SK-N-SH treated with all-trans-retinoic acid at 6 μM for 48 hours (cell line): ENCODE data around the gene GRIA4.

Experiments
- ATAC-seq: fragments of 200-7000 bp; cut with Tn5 transposase; 3 replicates; pipeline ENCODE4 v1.9.1; 2020; ENCODE audit warnings: mild to moderate bottlenecking, moderate library complexity
- BACH2 ChIP-seq: fragments of 250-450 bp; sonication (Bioruptor Pico); IDR thresholded peaks from 2 replicates; pipeline ENCODE4 v1.9.0; 2021; ENCODE audit warnings: mild to moderate bottlenecking, borderline replicate concordance
- CREB5 ChIP-seq: fragments of 250-450 bp; sonication (Bioruptor Pico); IDR thresholded peaks from 2 replicates; pipeline ENCODE4 v1.5.1; 2020; ENCODE audit warnings: low read depth, mild to moderate bottlenecking, moderate library complexity
- CSDC2 ChIP-seq: fragments of 250-450 bp; sonication (Bioruptor Pico); IDR thresholded peaks from 2 replicates; pipeline ENCODE4 v1.5.0; 2020; ENCODE audit warnings: mild to moderate bottlenecking, moderate library complexity
- CSRNP3 ChIP-seq: fragments of 250-450 bp; sonication (Bioruptor Pico); IDR thresholded peaks from 2 replicates; pipeline ENCODE4 v1.5.1; 2021; ENCODE audit warnings: mild to moderate bottlenecking, moderate library complexity
- GLIS3 ChIP-seq: fragments of 250-450 bp; sonication (Bioruptor Pico); IDR thresholded peaks from 2 replicates; pipeline ENCODE4 v1.5.0; 2020; ENCODE audit warnings: mild to moderate bottlenecking, moderate library complexity
- ISL1 ChIP-seq: fragments of 250-450 bp; sonication (Bioruptor Pico); IDR thresholded peaks from 2 replicates; pipeline ENCODE4 v2.1.2; 2022; ENCODE audit warnings: mild to moderate bottlenecking, moderate library complexity
- OSR1 ChIP-seq: fragments of 250-450 bp; sonication (Bioruptor Pico); IDR thresholded peaks from 2 replicates; pipeline ENCODE4 v1.8.0; 2022; ENCODE audit warnings: moderate library complexity, mild to moderate bottlenecking, inconsistent platforms
- PPARA ChIP-seq: fragments of 250-450 bp; sonication (Bioruptor Pico); IDR thresholded peaks from 2 replicates; pipeline ENCODE4 v1.5.0; 2020; ENCODE audit warnings: mild to moderate bottlenecking, borderline replicate concordance
- RARB ChIP-seq: fragments of 250-450 bp; sonication (Bioruptor Pico); IDR thresholded peaks from 2 replicates; pipeline ENCODE4 v1.8.0; 2021; ENCODE audit warnings: mild to moderate bottlenecking, moderate library complexity
- SNAI2 ChIP-seq: fragments of 250-450 bp; sonication (Bioruptor Pico); IDR thresholded peaks from 2 replicates; pipeline ENCODE4 v1.5.0; 2020; ENCODE audit warnings: mild to moderate bottlenecking, moderate library complexity
- TCF4 ChIP-seq: fragments of 250-450 bp; sonication (Bioruptor Pico); IDR thresholded peaks from 2 replicates; pipeline ENCODE4 v1.8.0; 2021; ENCODE audit warnings: mild to moderate bottlenecking, moderate library complexity, borderline replicate concordance
- TOX ChIP-seq: fragments of 250-450 bp; sonication (Bioruptor Pico); IDR thresholded peaks from 2 replicates; pipeline ENCODE4 v1.8.0; 2021; ENCODE audit warnings: mild to moderate bottlenecking, moderate library complexity, borderline replicate concordance
- TSHZ2 ChIP-seq: fragments of 250-450 bp; sonication (Bioruptor Pico); IDR thresholded peaks from 2 replicates; pipeline ENCODE4 v1.5.0; 2020; ENCODE audit warnings: mild to moderate bottlenecking, moderate library complexity
- ZC3H10 ChIP-seq: fragments of 250-450 bp; sonication (Bioruptor Pico); IDR thresholded peaks from 2 replicates; pipeline ENCODE4 v1.5.1; 2021; ENCODE audit warnings: mild to moderate bottlenecking, moderate library complexity
- ZFP3 ChIP-seq: fragments of 250-450 bp; sonication (Bioruptor Pico); IDR thresholded peaks from 2 replicates; pipeline ENCODE4 v1.5.0; 2020; ENCODE audit warnings: mild to moderate bottlenecking, moderate library complexity
- ZFP30 ChIP-seq: fragments of 450-650 bp; formaldehyde crosslinking; IDR thresholded peaks from 2 replicates; pipeline ENCODE4 v1.5.0; 2022; ENCODE audit warnings: mild to moderate bottlenecking, moderate library complexity
- ZNF565 ChIP-seq: fragments of 450-650 bp; formaldehyde crosslinking; conservative IDR thresholded peaks from 2 replicates; pipeline ENCODE4 v1.5.0; 2020; ENCODE audit warnings: low read depth, mild to moderate bottlenecking, moderate library complexity
- ZNF70 ChIP-seq: fragments of 450-650 bp; formaldehyde crosslinking; IDR thresholded peaks from 2 replicates; pipeline ENCODE4 v1.5.0; 2020; ENCODE audit warnings: mild to moderate bottlenecking, moderate library complexity
- ZNF8 ChIP-seq: fragments of 450-650 bp; formaldehyde crosslinking; IDR thresholded peaks from 2 replicates; pipeline ENCODE4 v1.5.0; 2020; ENCODE audit warnings: mild to moderate bottlenecking, moderate library complexity

The GRIA4 gene

DNA sequence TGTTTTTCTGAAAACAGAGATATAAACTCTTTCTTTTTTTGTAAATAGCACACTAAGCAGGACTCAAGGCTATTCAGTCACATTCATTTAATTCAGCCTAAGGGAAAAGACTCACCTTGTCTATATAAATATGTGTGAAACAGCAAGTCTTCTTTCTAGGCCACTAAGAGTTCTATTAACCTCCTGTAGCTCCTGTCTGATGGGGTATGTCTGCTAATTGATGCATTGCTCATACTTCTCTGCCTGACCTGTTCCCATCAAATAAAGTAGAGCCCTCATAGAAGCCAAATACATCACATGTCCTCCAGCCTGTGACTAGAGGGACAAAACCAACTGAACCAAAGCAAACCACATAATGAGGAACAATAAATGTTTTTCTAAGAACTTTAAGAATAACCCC is 344.0 kb downstream of the GRIA4 start:
- no peak for ATAC-seq
- no peak for TF ChIP-seq ZFP30 (CRISPR knock-in tag)
- no peak for TF ChIP-seq ISL1 (CRISPR knock-in tag)
- TF ChIP-seq TSHZ2 (CRISPR knock-in tag) = no peak
- TF ChIP-seq RARB (CRISPR knock-in tag) = no peak
- TF ChIP-seq ZC3H10 (CRISPR knock-in tag) = no peak
- TF ChIP-seq TOX (CRISPR knock-in tag) = no peak
- TF ChIP-seq BACH2 (CRISPR knock-in tag) = no peak
- TF ChIP-seq ZNF8 (CRISPR knock-in tag) = no peak
- no peak for TF ChIP-seq SNAI2 (CRISPR knock-in tag)
- TF ChIP-seq ZFP3 (CRISPR knock-in tag) = no peak
- TF ChIP-seq CSDC2 (CRISPR knock-in tag) = no peak
- no peak for TF ChIP-seq ZNF565 (CRISPR knock-in tag)
- no peak for TF ChIP-seq GLIS3 (CRISPR knock-in tag)
- TF ChIP-seq OSR1 (CRISPR knock-in tag) = no peak

GRCh38 chr11:105960252-105961245 is 350.7 kb downstream of the GRIA4 start:
- no peak for ATAC-seq
- TF ChIP-seq ZFP30 (CRISPR knock-in tag) (no peak), ZFP3 (CRISPR knock-in tag) (no peak), ZC3H10 (CRISPR knock-in tag) (no peak), ISL1 (CRISPR knock-in tag) (no peak), TSHZ2 (CRISPR knock-in tag) (no peak), TCF4 (CRISPR knock-in tag) (no peak), ZNF70 (no peak), OSR1 (CRISPR knock-in tag) (no peak), CREB5 (CRISPR knock-in tag) (no peak), RARB (CRISPR knock-in tag) (no peak), CSDC2 (CRISPR knock-in tag) (no peak), TOX (CRISPR knock-in tag) (no peak), BACH2 (CRISPR knock-in tag) (no peak), CSRNP3 (CRISPR knock-in tag) (no peak), PPARA (CRISPR knock-in tag) (no peak)

DNA sequence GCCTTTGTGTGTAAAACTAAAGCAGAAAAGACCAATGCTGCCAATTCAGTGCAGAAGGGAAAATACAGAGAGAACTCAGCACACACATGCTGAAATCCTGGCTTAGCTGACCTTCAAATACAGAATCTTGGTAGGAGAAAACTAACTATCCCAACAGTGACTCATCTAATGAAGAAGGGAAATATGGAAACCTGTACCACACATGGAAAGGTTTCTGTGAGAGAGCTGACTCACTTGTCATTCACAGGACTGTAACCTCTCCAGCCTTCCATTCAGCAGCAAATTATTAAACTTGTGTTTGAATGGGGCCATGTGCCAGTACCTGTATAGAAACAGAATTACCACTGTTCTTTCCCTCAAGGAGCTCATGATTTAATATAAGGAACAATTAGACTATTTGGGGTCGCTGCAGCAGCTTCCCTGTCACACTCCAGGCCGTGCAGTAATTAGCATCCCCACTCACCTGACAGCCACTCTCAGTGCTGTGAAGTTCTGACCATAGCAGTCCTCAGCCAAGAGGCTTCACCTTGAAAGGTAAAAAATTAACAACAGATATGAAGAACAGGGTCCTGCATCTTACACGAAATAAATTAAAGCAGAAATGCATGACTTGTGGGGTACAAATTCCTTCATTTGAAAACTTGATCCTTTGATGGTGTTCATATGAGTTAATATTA is 358.3 kb downstream of the GRIA4 start:
- peak; percentile 89 for ATAC-seq
- TF ChIP-seq ZNF70 (no peak), ISL1 (CRISPR knock-in tag) (peak; percentile 62)
